ENCODE data around the gene ABCA3.
A peak's percentile ranks its signal among the peaks of the same experiment; 100 is the strongest.

The ABCA3 gene

GRCh38 chr16:2359919-2360318, 19.4 kb upstream of the ABCA3 start:
- no peak for DNase-seq (ENCODE audit: low read depth, low spot score)
- H3K4me3 ChIP-seq (ENCODE audit: low read length) = no peak overlapping the region

GRCh38 chr16:2358811-2359210, 18.3 kb upstream of the ABCA3 start:
- DNase-seq (ENCODE audit: low read depth, low spot score) = no peak
- no peak overlapping the region for H3K4me3 ChIP-seq (ENCODE audit: low read length)

GRCh38 chr16:2357331-2357730, 16.8 kb upstream of the ABCA3 start:
- DNase-seq (ENCODE audit: low read depth, low spot score) = no peak
- no peak overlapping the region for H3K4me3 ChIP-seq (ENCODE audit: low read length)

- H3K4me3 ChIP-seq (ENCODE audit: low read length) = no peak overlapping the region
- DNase-seq (ENCODE audit: low read depth, low spot score) = no peak
Measured at GRCh38 chr16:2350500-2350899, 10.0 kb upstream of the ABCA3 start.

GRCh38 chr16:2343211-2343610, 2.7 kb upstream of the ABCA3 start:
- no peak for DNase-seq (ENCODE audit: low read depth, low spot score)
- no peak overlapping the region for H3K4me3 ChIP-seq (ENCODE audit: low read length)

- H3K4me3 ChIP-seq (ENCODE audit: low read length) = no peak overlapping the region
- no peak for DNase-seq (ENCODE audit: low read depth, low spot score)
Measured at GRCh38 chr16:2341456-2342447, 1.2 kb upstream of the ABCA3 start.

- no peak for DNase-seq (ENCODE audit: low read depth, low spot score)
Measured at GRCh38 chr16:2339521-2340484, 725 bp downstream of the ABCA3 start.

GRCh38 chr16:2337431-2338296, 2.9 kb downstream of the ABCA3 start:
- no peak overlapping the region for H3K4me3 ChIP-seq (ENCODE audit: low read length)
- DNase-seq (ENCODE audit: low read depth, low spot score) = no peak

More at GRCh38 chr16:2339521-2340484, 725 bp downstream of the ABCA3 start:
- peak overlapping the region; percentile 51 for H3K4me3 ChIP-seq (ENCODE audit: low read length)

GRCh38 chr16:2335286-2335895, 5.1 kb downstream of the ABCA3 start:
- H3K4me3 ChIP-seq (ENCODE audit: low read length) = no peak overlapping the region
- DNase-seq (ENCODE audit: low read depth, low spot score) = peak; percentile 53

- no peak overlapping the region for H3K4me3 ChIP-seq (ENCODE audit: low read length)
- DNase-seq (ENCODE audit: low read depth, low spot score) = no peak
Measured at GRCh38 chr16:2333772-2334379, 6.7 kb downstream of the ABCA3 start.

- DNase-seq (ENCODE audit: low read depth, low spot score) = no peak
Measured at GRCh38 chr16:2333231-2333630, 7.3 kb downstream of the ABCA3 start.

GRCh38 chr16:2331931-2332267, 8.6 kb downstream of the ABCA3 start:
- DNase-seq (ENCODE audit: low read depth, low spot score) = no peak
- no peak overlapping the region for H3K4me3 ChIP-seq (ENCODE audit: low read length)

More at GRCh38 chr16:2333231-2333630, 7.3 kb downstream of the ABCA3 start:
- H3K4me3 ChIP-seq (ENCODE audit: low read length) = no peak overlapping the region

GRCh38 chr16:2331199-2331930, 9.2 kb downstream of the ABCA3 start:
- no peak overlapping the region for H3K4me3 ChIP-seq (ENCODE audit: low read length)
- DNase-seq (ENCODE audit: low read depth, low spot score) = no peak

- no peak for DNase-seq (ENCODE audit: low read depth, low spot score)
- no peak overlapping the region for H3K4me3 ChIP-seq (ENCODE audit: low read length)
Measured at GRCh38 chr16:2329532-2329931, 11.0 kb downstream of the ABCA3 start.

GRCh38 chr16:2328428-2328827, 12.1 kb downstream of the ABCA3 start:
- H3K4me3 ChIP-seq (ENCODE audit: low read length) = no peak overlapping the region
- no peak for DNase-seq (ENCODE audit: low read depth, low spot score)

- DNase-seq (ENCODE audit: low read depth, low spot score) = no peak
- H3K4me3 ChIP-seq (ENCODE audit: low read length) = no peak overlapping the region
Measured at GRCh38 chr16:2326191-2326590, 14.3 kb downstream of the ABCA3 start.

GRCh38 chr16:2325791-2326190, 14.7 kb downstream of the ABCA3 start:
- H3K4me3 ChIP-seq (ENCODE audit: low read length) = no peak overlapping the region
- DNase-seq (ENCODE audit: low read depth, low spot score) = no peak
